Measurements from ENCODE around the gene SCFD2.
"Not testable (repeated sequence)": the region's sequence is repeated elsewhere in the genome, so short reads cannot be mapped to it uniquely, and the experiment has no call there.

The SCFD2 gene

GRCh38 chr4:53236624-53237023 lies 129.2 kb downstream of the SCFD2 start:
- FAIRE-seq: peak; percentile 36

- FAIRE-seq: no peak
Observed at GRCh38 chr4:53235547-53235946, 130.3 kb downstream of the SCFD2 start.

GRCh38 chr4:53234669-53235068 lies 131.2 kb downstream of the SCFD2 start:
- FAIRE-seq: no peak

GRCh38 chr4:53234111-53234510 lies 131.8 kb downstream of the SCFD2 start:
- FAIRE-seq: no peak

GRCh38 chr4:53233114-53233795 lies 132.6 kb downstream of the SCFD2 start:
- FAIRE-seq: no peak

GRCh38 chr4:53232371-53232770 lies 133.5 kb downstream of the SCFD2 start:
- FAIRE-seq: no peak

GRCh38 chr4:53228036-53228435 lies 137.8 kb downstream of the SCFD2 start:
- no peak for FAIRE-seq

GRCh38 chr4:53227451-53227850 lies 138.4 kb downstream of the SCFD2 start:
- FAIRE-seq: no peak

GRCh38 chr4:53221832-53222480 lies 143.9 kb downstream of the SCFD2 start:
- no peak for FAIRE-seq

GRCh38 chr4:53219148-53219547 lies 146.7 kb downstream of the SCFD2 start:
- not testable (repeated sequence) for FAIRE-seq

GRCh38 chr4:53208753-53209152 lies 157.1 kb downstream of the SCFD2 start:
- no peak for FAIRE-seq

- no peak for FAIRE-seq
Observed at GRCh38 chr4:53205970-53206369, 159.9 kb downstream of the SCFD2 start.

GRCh38 chr4:53199356-53199755 lies 166.5 kb downstream of the SCFD2 start:
- FAIRE-seq: no peak

- FAIRE-seq: no peak
Observed at GRCh38 chr4:53197772-53198142, 168.1 kb downstream of the SCFD2 start.

- peak; percentile 79 for FAIRE-seq
Observed at GRCh38 chr4:53196882-53197771, 168.7 kb downstream of the SCFD2 start.

GRCh38 chr4:53195815-53196661 lies 169.8 kb downstream of the SCFD2 start:
- no peak for FAIRE-seq

- no peak for FAIRE-seq
Observed at GRCh38 chr4:53194727-53195126, 171.1 kb downstream of the SCFD2 start.

- FAIRE-seq: no peak
Observed at GRCh38 chr4:53193111-53193510, 172.8 kb downstream of the SCFD2 start.

GRCh38 chr4:53192496-53192895 lies 173.4 kb downstream of the SCFD2 start:
- FAIRE-seq: no peak

GRCh38 chr4:53191997-53192396 lies 173.9 kb downstream of the SCFD2 start:
- no peak for FAIRE-seq

- FAIRE-seq: no peak
Observed at GRCh38 chr4:53189011-53189410, 176.8 kb downstream of the SCFD2 start.

GRCh38 chr4:53186714-53187358 lies 179.0 kb downstream of the SCFD2 start:
- FAIRE-seq: peak; percentile 58

Measured in islet of Langerhans (tissue), 1 donor.